Measurements from ENCODE around the gene TNK1. TPM values are rescaled to one million over a fixed set of nuclear protein-coding genes. Genes with fewer than 3 reads are reported as not detected.

The TNK1 gene
- polyA plus RNA-seq, 1 of the 3 experiments (the other 2 are of a cell fraction), result 0.64 TPM

DNA sequence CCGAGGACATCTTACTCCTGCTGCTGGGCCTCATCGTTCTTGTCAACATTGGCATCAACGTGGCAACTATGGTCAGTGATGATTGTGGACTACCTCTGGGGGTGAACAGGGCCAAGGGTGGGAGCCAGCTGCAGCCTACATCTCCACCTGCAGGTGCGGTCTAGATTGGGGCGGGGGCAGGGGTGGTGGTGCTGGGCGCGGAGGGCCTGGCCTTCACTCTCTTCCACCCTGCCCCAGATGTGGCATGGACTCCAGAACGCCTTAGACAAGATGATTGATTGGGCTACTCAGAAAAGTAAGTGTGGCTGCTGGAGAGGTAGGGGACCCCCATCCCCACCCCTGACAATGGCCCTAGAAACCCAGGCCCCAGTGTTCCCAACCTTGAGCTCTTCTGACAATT, 44.9 kb downstream of the TNK1 start:
- no peaks in the 10 kb centered on the region for H3K4me1 ChIP-seq (ENCODE audit: control insufficient read depth in 1 of 2, insufficient read depth in 2 of 2, low read depth in 1 of 2, low read length in 1 of 2)
- H3K36me3 ChIP-seq (replicated peaks in 1 of 2; ENCODE audit: control insufficient read depth in 1 of 2, insufficient read depth in 2 of 2, low read length in 1 of 2), result no peaks in the 10 kb centered on the region
- WGBS (ENCODE audit: low lambda C conversion rate), result 76% methylated on average over 6 of the region's 8 CpGs
- H3F3A ChIP-seq (replicated peaks; ENCODE audit: insufficient read depth), result no peaks in the 10 kb centered on the region
- H3K27me3 ChIP-seq (ENCODE audit: insufficient read depth), result no peaks in the 10 kb centered on the region
- no peak for DNase-seq
- no peaks in the 10 kb centered on the region for H3K9me2 ChIP-seq
- POLR2A ChIA-PET, result interaction anchor here (0.8 kb wide), 1 partner anchor 21 kb away, joined by 3 read pairs; the partner anchor contains the start of gene TMEM256
- no peak overlapping the region for H3K27ac ChIP-seq (ENCODE audit: low read depth in 2 of 2, low read length in 1 of 2)
- H3K9ac ChIP-seq, result no peak overlapping the region
- no peak for TF ChIP-seq FOSL2 (IDR thresholded peaks at IDR 0.05; ENCODE audit: borderline replicate concordance, low read depth)
- no peak for TF ChIP-seq PBX3 (IDR thresholded peaks at IDR 0.05)
- TF ChIP-seq ELF1 (IDR thresholded peaks at IDR 0.05), result no peak
- TF ChIP-seq CTCF (IDR thresholded peaks at IDR 0.05), result no peak
- TF ChIP-seq IRF3 (IDR thresholded peaks at IDR 0.05; ENCODE audit: low read depth, low read length), result no peak
- TF ChIP-seq EP300 (IDR thresholded peaks at IDR 0.05; ENCODE audit: borderline replicate concordance in 1 of 2, low read depth in 1 of 2, low read length in 1 of 2), result no peak
- TF ChIP-seq, protein P1, sequence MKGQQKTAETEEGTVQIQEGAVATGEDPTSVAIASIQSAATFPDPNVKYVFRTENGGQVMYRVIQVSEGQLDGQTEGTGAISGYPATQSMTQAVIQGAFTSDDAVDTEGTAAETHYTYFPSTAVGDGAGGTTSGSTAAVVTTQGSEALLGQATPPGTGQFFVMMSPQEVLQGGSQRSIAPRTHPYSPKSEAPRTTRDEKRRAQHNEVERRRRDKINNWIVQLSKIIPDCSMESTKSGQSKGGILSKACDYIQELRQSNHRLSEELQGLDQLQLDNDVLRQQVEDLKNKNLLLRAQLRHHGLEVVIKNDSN (IDR thresholded peaks at IDR 0.05; ENCODE audit: borderline replicate concordance, low read depth), result no peak
- no peak for TF ChIP-seq RXRA (IDR thresholded peaks at IDR 0.05; ENCODE audit: borderline replicate concordance, low read depth)
- no peak for TF ChIP-seq TAF1 (IDR thresholded peaks at IDR 0.05; ENCODE audit: borderline replicate concordance, low read depth, low read length)
- no peak for TF ChIP-seq MEF2A (IDR thresholded peaks at IDR 0.05; ENCODE audit: borderline replicate concordance, low read depth)
- TF ChIP-seq ZBTB33 (IDR thresholded peaks at IDR 0.05; ENCODE audit: borderline replicate concordance, low read depth), result no peak
- TF ChIP-seq USF2 (IDR thresholded peaks at IDR 0.05; ENCODE audit: borderline replicate concordance, low read depth, low read length), result no peak
- TF ChIP-seq, protein P2, sequence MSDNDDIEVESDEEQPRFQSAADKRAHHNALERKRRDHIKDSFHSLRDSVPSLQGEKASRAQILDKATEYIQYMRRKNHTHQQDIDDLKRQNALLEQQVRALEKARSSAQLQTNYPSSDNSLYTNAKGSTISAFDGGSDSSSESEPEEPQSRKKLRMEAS (IDR thresholded peaks at IDR 0.05; ENCODE audit: low read depth), result no peak
- no peak for TF ChIP-seq CHD2 (IDR thresholded peaks at IDR 0.05; ENCODE audit: low read length, partially characterized antibody)
- no peak overlapping the region for H3K4me3 ChIP-seq (ENCODE audit: low read depth in 2 of 2, low read length in 1 of 2)
- H3K9me3 ChIP-seq, result no peaks in the 10 kb centered on the region
- H3K4me2 ChIP-seq, result no peak overlapping the region
- CTCF ChIA-PET, result interaction anchor here (0.7 kb wide), 1 partner anchor 19 kb away, joined by 3 read pairs; the partner anchor contains the start of gene CHRNB1
- no peaks in the 10 kb centered on the region for H4K20me1 ChIP-seq (ENCODE audit: insufficient read depth)
- H3K79me2 ChIP-seq (ENCODE audit: insufficient read depth), result no peaks in the 10 kb centered on the region
- no peak overlapping the region for H2AFZ ChIP-seq (ENCODE audit: low read depth)
